Measurements from ENCODE around the gene PHF21B. TPM values are rescaled to one million over a fixed set of nuclear protein-coding genes. Genes with fewer than 3 reads are reported as not detected.

The PHF21B gene
- total and polyA plus RNA-seq, 2 of the 8 experiments (the other 6 are each of a cell fraction or from before 2014, with no cell fraction given) = 19.3 to 68.1 TPM

DNA sequence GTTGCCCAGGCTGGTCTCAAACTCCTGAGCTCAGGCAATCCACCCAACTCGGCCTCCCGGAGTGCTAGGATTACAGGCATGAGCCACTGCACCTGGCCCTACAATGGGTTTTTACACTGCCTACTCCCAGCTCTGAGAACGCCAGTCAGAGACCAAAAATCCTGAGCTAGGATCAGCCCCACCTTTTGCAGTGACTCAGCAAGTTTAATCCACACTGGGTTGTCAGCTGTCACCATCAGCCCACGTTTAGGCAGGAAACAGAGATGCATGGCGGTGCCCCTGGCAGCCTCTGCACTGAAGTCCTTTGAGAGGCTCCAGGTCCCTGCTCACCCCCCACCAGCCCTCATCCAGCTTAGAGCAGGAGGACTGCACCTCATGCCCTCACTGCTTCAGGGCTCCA is 139.8 kb downstream of the PHF21B start:
- WGBS, 2 experiments (ENCODE audit: extremely low coverage in 1 of 2, insufficient coverage in 1 of 2, insufficient read length in 1 of 2, insufficient replicate concordance in 2 of 2, low coverage in 1 of 2, low lambda C conversion rate in 2 of 2, missing lambda C conversion rate in 1 of 2) = 74% methylated on average over 5 of the region's 5 CpGs; no CpG with 5 or more reads in 1 of the 2 experiments
- H3K79me1 ChIP-seq (ENCODE audit: low read depth, low read length) = no peaks in the 10 kb centered on the region; the same call in 1 of the 2 replicates
- FAIRE-seq (no peak), DNase-seq (ENCODE audit: low read depth in 1 of 2, low spot score in 2 of 2) (no peak)
- peak overlapping the region; percentile 27; the same call in 1 of the 2 replicates for H2BK5ac ChIP-seq (ENCODE audit: low read depth, low read length)
- H3K4me3 ChIP-seq (ENCODE audit: extremely low read depth in 1 of 4, insufficient read depth in 2 of 4, low read depth in 3 of 4, low read length in 4 of 4) = no peak overlapping the region
- no peak overlapping the region for H3K14ac ChIP-seq (ENCODE audit: insufficient read length)
- no peak overlapping the region for H4K91ac ChIP-seq (replicated peaks; ENCODE audit: insufficient read length, low read length)
- H4K20me1 ChIP-seq (replicated peaks in 1 of 2; ENCODE audit: control insufficient read depth in 1 of 2, insufficient read depth in 2 of 2, low read length in 2 of 2) = no peaks in the 10 kb centered on the region
- H3K56ac ChIP-seq (replicated peaks; ENCODE audit: insufficient read length, low read depth, low read length) = no peak overlapping the region
- no peak overlapping the region for H4K5ac ChIP-seq (ENCODE audit: insufficient read length, low read depth, low read length)
- TF ChIP-seq KDM5A (IDR thresholded peaks at IDR 0.05; ENCODE audit: low read length) = no peak
- no peak for TF ChIP-seq RXRA (IDR thresholded peaks at IDR 0.05; ENCODE audit: insufficient read depth, low read depth, low read length)
- no peak for TF ChIP-seq NANOG (IDR thresholded peaks at IDR 0.05; ENCODE audit: insufficient read depth, low read depth, low read length, poor library complexity, severe bottlenecking)
- TF ChIP-seq JUN (IDR thresholded peaks at IDR 0.05; ENCODE audit: low read depth, low read length) = no peak
- peak; percentile 87 for TF ChIP-seq MAFK (IDR thresholded peaks at IDR 0.05; ENCODE audit: low read depth, low read length)
- peak; percentile 96 for TF ChIP-seq BACH1 (IDR thresholded peaks at IDR 0.05; ENCODE audit: low read length)
- TF ChIP-seq ZNF274 (IDR thresholded peaks at IDR 0.05; ENCODE audit: borderline replicate concordance, extremely low read depth, low read length) = no peak
- TF ChIP-seq POU5F1 (IDR thresholded peaks at IDR 0.05; ENCODE audit: low read depth, low read length) = no peak
- H3K23ac ChIP-seq (ENCODE audit: insufficient read length) = no peak overlapping the region
- H3K27ac ChIP-seq (ENCODE audit: low read depth, low read length) = no peak overlapping the region
- H2BK120ac ChIP-seq (replicated peaks; ENCODE audit: low read depth, low read length) = no peak overlapping the region
- peaks cover 8% of the 10 kb centered on the region in 2 experiments for H3K9me3 ChIP-seq (ENCODE audit: insufficient read depth in 2 of 2, low read depth in 1 of 2, low read length in 1 of 2)
- H4K8ac ChIP-seq (ENCODE audit: extremely low read depth, insufficient read depth, low read length) = peak overlapping the region; percentile 45
- H3K18ac ChIP-seq (ENCODE audit: extremely low read depth, low read length) = no peak overlapping the region
- CTCF ChIA-PET (ENCODE audit: partially characterized antibody) = interaction anchor here (0.8 to 2.0 kb wide), 7 partner anchors 10 to 254 kb away, joined by 3 to 5 read pairs (median 4); no protein-coding TSS in a partner anchor
- H2AK5ac ChIP-seq (ENCODE audit: low read depth, low read length) = no peak overlapping the region
- POLR2A ChIA-PET (ENCODE audit: partially characterized antibody) = no interaction called here
- H3K4me2 ChIP-seq (ENCODE audit: insufficient read depth in 1 of 2, low read depth in 2 of 2, low read length in 2 of 2) = no peak overlapping the region
- no peak overlapping the region for H2BK20ac ChIP-seq (ENCODE audit: low read length)
- H3K36me3 ChIP-seq (ENCODE audit: control insufficient read depth in 2 of 4, insufficient read depth in 4 of 4, low read length in 3 of 4) = peaks cover 0 to 6% (median 4%) of the 10 kb centered on the region in 4 experiments; a peak in 4 of 8 replicates
- no peaks in the 10 kb centered on the region for H3K27me3 ChIP-seq (replicated peaks in 1 of 4; ENCODE audit: control insufficient read depth in 3 of 4, extremely low read depth in 1 of 4, insufficient read depth in 3 of 4, low read length in 3 of 4)
- H3K4ac ChIP-seq (replicated peaks; ENCODE audit: insufficient read length, low read depth, low read length) = no peak overlapping the region
- H2BK15ac ChIP-seq (ENCODE audit: low read length) = 0 out of 2 replicates have a peak overlapping the region, but pooled peaks have one; percentile 0
- H3K23me2 ChIP-seq (ENCODE audit: low read depth, low read length) = no peaks in the 10 kb centered on the region; the same call in 1 of the 2 replicates
- peaks cover 0 to 10% (median 5%) of the 10 kb centered on the region in 4 experiments; a peak in 6 of 7 replicates for H3K4me1 ChIP-seq (replicated peaks in 1 of 4; ENCODE audit: control insufficient read depth in 3 of 4, insufficient read depth in 4 of 4, low read length in 3 of 4)
- H2AFZ ChIP-seq (ENCODE audit: low read length) = no peak overlapping the region
- H3K9ac ChIP-seq (replicated peaks in 1 of 4; ENCODE audit: extremely low read depth in 1 of 4, low read depth in 3 of 4, low read length in 3 of 4) = no peak overlapping the region
- no peaks in the 10 kb centered on the region for H3K79me2 ChIP-seq (ENCODE audit: control insufficient read depth in 1 of 2, insufficient read depth in 2 of 2, low read length in 2 of 2)
- no peak overlapping the region for H2BK12ac ChIP-seq (ENCODE audit: low read depth, low read length)

Data from H1 (cell line).